H1 (cell line): ENCODE measurements around the gene FRMD7. TPM values are rescaled to one million over a fixed set of nuclear protein-coding genes. Genes with fewer than 3 reads are reported as not detected.

Experiments
- CTCF ChIA-PET: fragments of 300-600 bp; sonication (Branson Sonifier 250); formaldehyde crosslinking; loops from one replicate; lab custom pipeline; 2021; ENCODE audit not compliant: partially characterized antibody; lab: Charles Lee
- POLR2A ChIA-PET: fragments of 300-600 bp; sonication (Branson Sonifier 250); formaldehyde crosslinking; loops from one replicate; lab custom pipeline; 2021; ENCODE audit warnings: inconsistent platforms; ENCODE audit not compliant: partially characterized antibody; lab: Charles Lee
- DNase-seq, 2 experiments: peaks; one replicate each; pipeline versions ENCODE4 v3.0.0 to v3.0.0-alpha.2; 2010 to 2022; ENCODE audit warnings: low spot score in 2 of 2, low read depth in 1 of 2, mixed read lengths in 1 of 2
- FAIRE-seq: peaks from 2 replicates; lab custom pipeline; 2011; peaks lifted over from hg19 to GRCh38; lab: Jason Lieb, UNC
- H2AFZ ChIP-seq: 2 replicates; pipeline ENCODE4 v1.8.1; 2012; ENCODE audit warnings: low read length, inconsistent platforms
- H2AK5ac ChIP-seq: 2 replicates; pipeline ENCODE4 v1.6.1; 2013; ENCODE audit warnings: low read depth, low read length
- H2BK120ac ChIP-seq: replicated peaks from 2 replicates; pipeline ENCODE3; 2013; ENCODE audit warnings: low read depth, low read length, inconsistent platforms
- H2BK12ac ChIP-seq: 2 replicates; pipeline ENCODE4 v1.6.1; 2013; ENCODE audit warnings: low read depth, low read length
- H2BK15ac ChIP-seq: 2 replicates; pipeline ENCODE4 v1.6.1; 2013; ENCODE audit warnings: low read length
- H2BK20ac ChIP-seq: 2 replicates; pipeline ENCODE4 v1.6.1; 2013; ENCODE audit warnings: low read length
- H2BK5ac ChIP-seq: 2 replicates; pipeline ENCODE4 v1.6.1; 2013; ENCODE audit warnings: low read depth, low read length
- H3K14ac ChIP-seq: 2 replicates; pipeline ENCODE4 v1.6.1; 2013; ENCODE audit warnings: inconsistent platforms; ENCODE audit not compliant: insufficient read length
- H3K18ac ChIP-seq: 2 replicates; pipeline ENCODE4 v1.6.1; 2013; ENCODE audit warnings: low read length; ENCODE audit errors: extremely low read depth
- H3K23ac ChIP-seq: 2 replicates; pipeline ENCODE4 v1.6.1; 2013; ENCODE audit warnings: inconsistent platforms; ENCODE audit not compliant: insufficient read length
- H3K23me2 ChIP-seq: 2 replicates; pipeline ENCODE4 v1.6.1; 2013; ENCODE audit warnings: low read depth, low read length
- H3K27ac ChIP-seq: 2 replicates; pipeline ENCODE4 v1.6.1; 2011; ENCODE audit warnings: low read depth, low read length, inconsistent platforms
- H3K27me3 ChIP-seq, 4 experiments: replicated peaks in 1 of 4; 1 replicate in 1 of 4; 2 replicates in 3 of 4; pipeline versions ENCODE4 v1.6.1 to v1.8.1; 2011 to 2013; ENCODE audit warnings: low read length in 3 of 4, mild to moderate bottlenecking in 3 of 4, inconsistent platforms in 2 of 4, mixed read lengths in 2 of 4, moderate library complexity in 1 of 4; ENCODE audit not compliant: control insufficient read depth in 3 of 4, insufficient read depth in 3 of 4; ENCODE audit errors: extremely low read depth in 1 of 4
- H3K36me3 ChIP-seq, 4 experiments: 2 replicates each; pipeline versions ENCODE4 v1.6.1 to v1.8.1; 2011 to 2013; ENCODE audit warnings: mild to moderate bottlenecking in 4 of 4, low read length in 3 of 4, moderate library complexity in 2 of 4, control low read depth in 1 of 4, inconsistent platforms in 1 of 4; ENCODE audit not compliant: insufficient read depth in 4 of 4, control insufficient read depth in 2 of 4
- H3K4ac ChIP-seq: replicated peaks from 2 replicates; pipeline ENCODE3; 2013; ENCODE audit warnings: low read length, low read depth, mixed read lengths, inconsistent platforms; ENCODE audit not compliant: insufficient read length
- H3K4me1 ChIP-seq, 4 experiments: replicated peaks in 1 of 4; 1 replicate in 1 of 4; 2 replicates in 3 of 4; pipeline versions ENCODE4 v1.6.1 to v1.8.1; 2011 to 2013; ENCODE audit warnings: low read length in 3 of 4, inconsistent platforms in 2 of 4, mixed read lengths in 1 of 4; ENCODE audit not compliant: insufficient read depth in 4 of 4, control insufficient read depth in 3 of 4
- H3K4me2 ChIP-seq, 2 experiments: 2 replicates each; pipeline versions ENCODE4 v1.6.1 to v1.8.1; 2011 to 2013; ENCODE audit warnings: low read depth in 2 of 2, low read length in 2 of 2, control low read depth in 1 of 2, inconsistent platforms in 1 of 2, mild to moderate bottlenecking in 1 of 2; ENCODE audit not compliant: insufficient read depth in 1 of 2
- H3K4me3 ChIP-seq, 4 experiments: fragments of 200-600, 300-600 bp in 1 of 4; sonication (generic), shearing (Covaris generic), sonication (Bioruptor Twin) in 1 of 4; 2 replicates each; pipeline versions ENCODE4 v1.5.1 to v1.8.1; 2011 to 2016; ENCODE audit warnings: low read length in 4 of 4, low read depth in 3 of 4, control low read depth in 2 of 4, inconsistent platforms in 2 of 4, mild to moderate bottlenecking in 2 of 4, mixed read lengths in 1 of 4, moderate library complexity in 1 of 4; ENCODE audit not compliant: insufficient read depth in 2 of 4; ENCODE audit errors: extremely low read depth in 1 of 4
- H3K56ac ChIP-seq: replicated peaks from 2 replicates; pipeline ENCODE3; 2013; ENCODE audit warnings: low read depth, mild to moderate bottlenecking, mixed read lengths, low read length, inconsistent platforms; ENCODE audit not compliant: insufficient read length
- H3K79me1 ChIP-seq: 2 replicates; pipeline ENCODE4 v1.6.1; 2013; ENCODE audit warnings: low read depth, low read length, control low read depth
- H3K79me2 ChIP-seq, 2 experiments: 2 replicates each; pipeline versions ENCODE4 v1.6.1 to v1.8.1; 2012 to 2013; ENCODE audit warnings: low read length in 2 of 2, mild to moderate bottlenecking in 2 of 2, inconsistent platforms in 1 of 2; ENCODE audit not compliant: insufficient read depth in 2 of 2, control insufficient read depth in 1 of 2
- H3K9ac ChIP-seq, 4 experiments: replicated peaks in 1 of 4; 1 replicate in 1 of 4; 2 replicates in 3 of 4; pipeline versions ENCODE4 v1.6.1 to v1.8.1; 2011 to 2013; ENCODE audit warnings: low read depth in 3 of 4, low read length in 3 of 4, control low read depth in 2 of 4, mild to moderate bottlenecking in 2 of 4, moderate library complexity in 2 of 4, inconsistent platforms in 1 of 4; ENCODE audit errors: extremely low read depth in 1 of 4
- H3K9me3 ChIP-seq, 2 experiments: 2 replicates each; pipeline versions ENCODE4 v1.6.1 to v1.8.1; 2012 to 2013; ENCODE audit warnings: mild to moderate bottlenecking in 2 of 2, moderate library complexity in 2 of 2, control low read depth in 1 of 2, inconsistent platforms in 1 of 2, low read depth in 1 of 2, low read length in 1 of 2, mixed read lengths in 1 of 2; ENCODE audit not compliant: insufficient read depth in 2 of 2
- H4K20me1 ChIP-seq, 2 experiments: replicated peaks in 1 of 2; 2 replicates each; pipeline versions ENCODE3 to v1.8.1; 2011 to 2013; ENCODE audit warnings: inconsistent platforms in 2 of 2, low read length in 2 of 2, mild to moderate bottlenecking in 1 of 2; ENCODE audit not compliant: insufficient read depth in 2 of 2, control insufficient read depth in 1 of 2
- H4K5ac ChIP-seq: 2 replicates; pipeline ENCODE4 v1.6.1; 2013; ENCODE audit warnings: low read length, low read depth, mixed read lengths, inconsistent platforms; ENCODE audit not compliant: insufficient read length
- H4K8ac ChIP-seq: 2 replicates; pipeline ENCODE4 v1.8.0; 2013; ENCODE audit warnings: mild to moderate bottlenecking, moderate library complexity, low read length, inconsistent platforms; ENCODE audit not compliant: insufficient read depth; ENCODE audit errors: extremely low read depth
- H4K91ac ChIP-seq: replicated peaks from 2 replicates; pipeline ENCODE3; 2013; ENCODE audit warnings: low read length, mixed read lengths, inconsistent platforms; ENCODE audit not compliant: insufficient read length
- BRCA1 ChIP-seq: IDR thresholded peaks from 2 replicates; pipeline ENCODE4 v1.6.1; 2012; ENCODE audit warnings: low read depth, low read length, improper control_type of control experiment
- CREB1 ChIP-seq: IDR thresholded peaks from 2 replicates; pipeline ENCODE4 v1.6.1; 2012; ENCODE audit warnings: inconsistent platforms
- JUND ChIP-seq: IDR thresholded peaks from 2 replicates; pipeline ENCODE4 v1.6.1; 2011; ENCODE audit warnings: mild to moderate bottlenecking, improper control_type of control experiment, low read length
- KDM5A ChIP-seq: fragments of 200-600 bp; IDR thresholded peaks from 2 replicates; pipeline ENCODE4 v1.7.1; 2012; ENCODE audit warnings: mild to moderate bottlenecking, low read length, inconsistent platforms, mixed read lengths
- POLR2AphosphoS5 ChIP-seq: IDR thresholded peaks from 2 replicates; pipeline ENCODE4 v1.6.1; 2011; ENCODE audit warnings: low read depth, low read length
- RNF2 ChIP-seq: fragments of 200-900, 300-1000 bp; sonication (generic); IDR thresholded peaks from 2 replicates; pipeline ENCODE4 v1.7.1; 2016; ENCODE audit warnings: borderline replicate concordance, low read depth, mild to moderate bottlenecking, antibody characterized with exemption, low read length; ENCODE audit not compliant: poor library complexity, severe bottlenecking; ENCODE audit errors: missing control alignments
- RXRA ChIP-seq: IDR thresholded peaks from 2 replicates; pipeline ENCODE4 v1.6.1; 2011; ENCODE audit warnings: low read depth, mild to moderate bottlenecking, low read length, moderate library complexity; ENCODE audit not compliant: insufficient read depth
- SIN3A ChIP-seq, 2 experiments: IDR thresholded peaks in 1 of 2; conservative IDR thresholded peaks in 1 of 2; 2 replicates each; pipeline ENCODE4 v1.6.1; 2011 to 2012; ENCODE audit warnings: low read length in 2 of 2, improper control_type of control experiment in 1 of 2, low read depth in 1 of 2, mild to moderate bottlenecking in 1 of 2
- SIX5 ChIP-seq: IDR thresholded peaks from 2 replicates; pipeline ENCODE4 v1.6.1; 2011; ENCODE audit warnings: mild to moderate bottlenecking, low read depth, low read length
- WGBS, 2 experiments: shearing (Covaris generic) in 1 of 2; methylation state at CpG; one replicate each; pipeline versions ENCODE4 v1.1.6 to v1.1.7; 2013 to 2015; ENCODE audit warnings: low lambda C conversion rate in 2 of 2, mixed read lengths in 2 of 2, inconsistent platforms in 1 of 2, low coverage in 1 of 2, missing lambda C conversion rate in 1 of 2; ENCODE audit not compliant: insufficient replicate concordance in 2 of 2, insufficient coverage in 1 of 2, insufficient read length in 1 of 2; ENCODE audit errors: extremely low coverage in 1 of 2, missing lambda C conversion rate in 1 of 2; 5-methylcytosine and 5-hydroxymethylcytosine counted together
- polyA plus RNA-seq, 7 experiments: library from polyadenylated mRNA; depleted of rRNA in 3 of 7; stranded (reverse) in 5 of 7; unstranded in 2 of 7; fragments of >200 nt in 5 of 7; fragments of 200-250 nt in 2 of 7; gene quantifications; 1 replicate in 5 of 7; 2 replicates in 1 of 7; 4 replicates in 1 of 7; pipeline versions ENCODE4 v1.2.1 to v1.2.3, GENCODE V29; 2011 to 2013; ENCODE audit warnings: missing spikeins in 2 of 7, mixed read lengths in 2 of 7
- total RNA-seq: library from RNA; stranded (reverse); fragmentation: NEBNext Ultra II Directional; extraction: Animal tissue kit (Norgen Biotek cat#: 25700); gene quantifications from 2 replicates; pipeline ENCODE4 v1.2.1, GENCODE V29; 2021
- TF ChIP-seq, protein P1 (sequence below): IDR thresholded peaks from 2 replicates; pipeline ENCODE4 v1.6.1; 2011; ENCODE audit warnings: low read depth, mild to moderate bottlenecking, low read length; ENCODE audit not compliant: insufficient read depth

Gene FRMD7
- total and polyA plus RNA-seq, 2 of the 8 experiments (the other 6 are each of a cell fraction or from before 2014, with no cell fraction given), result not detected

- WGBS, 2 experiments, result 87% methylated on average over 7 of the region's 9 CpGs; no CpG with 5 or more reads in 1 of the 2 experiments
Measured at GRCh38 chrX:132101799-132102198, 26.0 kb downstream of the FRMD7 start.

More at GRCh38 chrX:132101799-132102198, 26.0 kb downstream of the FRMD7 start:
- Histone ChIP-seq H3K14ac (no peak overlapping the region), H2BK12ac (no peak overlapping the region), H3K36me3 (no peaks in the 10 kb centered on the region), H3K4ac (no peak overlapping the region), H3K9me3 (no peaks in the 10 kb centered on the region), H3K79me1 (no peaks in the 10 kb centered on the region), H3K27ac (no peak overlapping the region), H3K27me3 (no peaks in the 10 kb centered on the region), H2AK5ac (no peak overlapping the region), H2BK20ac (no peak overlapping the region), H3K23me2 (no peaks in the 10 kb centered on the region), H3K9ac (no peak overlapping the region), H3K56ac (no peak overlapping the region), H2BK120ac (no peak overlapping the region), H3K4me1 (no peaks in the 10 kb centered on the region), H3K4me3 (no peak overlapping the region), H4K5ac (no peak overlapping the region), H3K4me2 (no peak overlapping the region), H3K23ac (no peak overlapping the region), H3K18ac (no peak overlapping the region), H3K79me2 (no peaks in the 10 kb centered on the region), H4K20me1 (no peaks in the 10 kb centered on the region), H2BK15ac (no peak overlapping the region), H4K8ac (no peak overlapping the region), H4K91ac (no peak overlapping the region), H2BK5ac (no peak overlapping the region), H2AFZ (no peak overlapping the region)
- POLR2A ChIA-PET, result no interaction called here
- TF ChIP-seq POLR2AphosphoS5 (no peak), BRCA1 (no peak), KDM5A (no peak), SIX5 (no peak), JUND (no peak), CREB1 (no peak), RNF2 (no peak), RXRA (no peak), SIN3A (conservative IDR thresholded peaks at IDR 0.05 in 1 of 2, IDR thresholded peaks at IDR 0.05 in 1 of 2; ENCODE audit: low read depth in 1 of 2, low read length in 2 of 2) (no peak)
- TF ChIP-seq, protein P1, sequence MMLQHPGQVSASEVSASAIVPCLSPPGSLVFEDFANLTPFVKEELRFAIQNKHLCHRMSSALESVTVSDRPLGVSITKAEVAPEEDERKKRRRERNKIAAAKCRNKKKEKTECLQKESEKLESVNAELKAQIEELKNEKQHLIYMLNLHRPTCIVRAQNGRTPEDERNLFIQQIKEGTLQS, result no peak
- CTCF ChIA-PET, result interaction anchor here (1.4 to 1.8 kb wide), 2 partner anchors 10 to 118 kb away, joined by 4 read pairs; partner anchors contain the start of gene RAP2C
- FAIRE-seq, result no peak
- DNase-seq, result no peak
